GM23338 (cell line): ENCODE results near the gene MVB12B. TPM values are rescaled to one million over a fixed set of nuclear protein-coding genes. Genes with fewer than 3 reads are reported as not detected.

Experiments used
- ATAC-seq: fragments of 200-7000 bp; cut with Tn5 transposase; 3 replicates; pipeline ENCODE4 v1.9.1; 2020
- DNase-seq: peaks from one replicate; pipeline ENCODE4 v3.0.0-alpha.2; 2015; ENCODE audit warnings: low spot score
- H2AFZ ChIP-seq: fragments of 200-600 bp; sonication (generic); 2 replicates; pipeline ENCODE4 v1.8.0; 2016; ENCODE audit warnings: antibody characterized with exemption, mild to moderate bottlenecking, moderate library complexity
- H3F3A ChIP-seq: fragments of 200-600 bp; sonication (generic); replicated peaks from 2 replicates; pipeline ENCODE4 v1.8.0; 2017; ENCODE audit warnings: antibody characterized with exemption, mixed run types, low read depth
- H3K27ac ChIP-seq: fragments of 200-600 bp; sonication (generic); 2 replicates; pipeline ENCODE4 v1.6.1; 2016; ENCODE audit warnings: low read depth
- H3K27me3 ChIP-seq: fragments of 200-600 bp; sonication (generic); 2 replicates; pipeline ENCODE4 v1.8.0; 2016; ENCODE audit warnings: mild to moderate bottlenecking, mixed run types, moderate library complexity; ENCODE audit not compliant: insufficient read depth
- H3K36me3 ChIP-seq: fragments of 200-600 bp; sonication (generic); 2 replicates; pipeline ENCODE4 v1.8.0; 2016; ENCODE audit warnings: mild to moderate bottlenecking; ENCODE audit not compliant: insufficient read depth
- H3K4me1 ChIP-seq: fragments of 200-600 bp; sonication (generic); 2 replicates; pipeline ENCODE4 v1.8.0; 2016; ENCODE audit warnings: mild to moderate bottlenecking, moderate library complexity; ENCODE audit not compliant: insufficient read depth
- H3K4me2 ChIP-seq: fragments of 200-600 bp; sonication (generic); 2 replicates; pipeline ENCODE4 v1.7.1; 2017; ENCODE audit warnings: mixed run types
- H3K4me3 ChIP-seq: fragments of 200-600 bp; sonication (generic); 2 replicates; pipeline ENCODE4 v1.6.1; 2016; ENCODE audit warnings: mixed run types
- H3K79me2 ChIP-seq: fragments of 200-600 bp; sonication (generic); replicated peaks from 2 replicates; pipeline ENCODE4 v1.8.0; 2017; ENCODE audit warnings: mild to moderate bottlenecking; ENCODE audit not compliant: insufficient read depth
- H3K9me2 ChIP-seq: fragments of 200-600 bp; sonication (generic); 2 replicates; pipeline ENCODE4 v1.8.0; 2017; ENCODE audit not compliant: insufficient read depth
- H4K20me1 ChIP-seq: fragments of 200-600 bp; sonication (generic); replicated peaks from 2 replicates; pipeline ENCODE4 v1.8.0; 2017; ENCODE audit warnings: mild to moderate bottlenecking; ENCODE audit not compliant: insufficient read depth
- H3K27ac Mint-ChIP-seq: 2 replicates; pipeline ENCODE4 v1.8.0; 2020; ENCODE audit warnings: inconsistent platforms, mild to moderate bottlenecking, moderate library complexity, mixed read lengths
- H3K27me3 Mint-ChIP-seq: 3 replicates; pipeline ENCODE4 v1.8.0; 2022; ENCODE audit warnings: low read depth, mild to moderate bottlenecking, moderate library complexity, mixed read lengths, inconsistent platforms; ENCODE audit not compliant: insufficient read depth, poor library complexity
- H3K36me3 Mint-ChIP-seq: 3 replicates; pipeline ENCODE4 v1.8.0; 2021; ENCODE audit warnings: low read depth, mild to moderate bottlenecking, inconsistent platforms, moderate library complexity, mixed read lengths
- H3K4me1 Mint-ChIP-seq: 3 replicates; pipeline ENCODE4 v1.8.0; 2020; ENCODE audit warnings: mild to moderate bottlenecking, inconsistent platforms, mixed read lengths
- H3K4me3 Mint-ChIP-seq: 3 replicates; pipeline ENCODE4 v1.8.0; 2021; ENCODE audit warnings: moderate library complexity, mild to moderate bottlenecking, inconsistent platforms, mixed read lengths
- H3K9me3 Mint-ChIP-seq: 3 replicates; pipeline ENCODE4 v1.8.0; 2020; ENCODE audit warnings: moderate library complexity, mild to moderate bottlenecking, inconsistent platforms, mixed read lengths
- CTCF ChIP-seq, 2 experiments: fragments of 200-600 bp in 1 of 2; sonication (generic) in 1 of 2; conservative IDR thresholded peaks; 2 replicates each; pipeline versions ENCODE4 v1.5.1 to v1.6.1; 2016 to 2017; ENCODE audit warnings: antibody characterized with exemption in 2 of 2, low read depth in 2 of 2, mild to moderate bottlenecking in 2 of 2, moderate library complexity in 1 of 2
- ETS1 ChIP-seq: IDR thresholded peaks from 2 replicates; pipeline ENCODE4 v1.6.1; 2016; ENCODE audit warnings: antibody characterized with exemption
- EZH2 ChIP-seq: fragments of 200-600 bp; sonication (generic); IDR thresholded peaks from one replicate; pipeline ENCODE4 v1.8.0; 2017; ENCODE audit warnings: antibody characterized with exemption, mild to moderate bottlenecking, low read depth; ENCODE audit not compliant: unreplicated experiment
- EZH2phosphoT487 ChIP-seq: fragments of 200-600 bp; sonication (generic); IDR thresholded peaks from one replicate; pipeline ENCODE4 v1.8.1; 2018; ENCODE audit warnings: antibody characterized with exemption; ENCODE audit not compliant: unreplicated experiment
- JUNB ChIP-seq: IDR thresholded peaks from one replicate; pipeline ENCODE4 v1.6.1; 2016; ENCODE audit warnings: antibody characterized with exemption; ENCODE audit not compliant: unreplicated experiment
- STAT1 ChIP-seq: IDR thresholded peaks from one replicate; pipeline ENCODE4 v1.6.1; 2016; ENCODE audit warnings: antibody characterized with exemption; ENCODE audit not compliant: unreplicated experiment
- ZNF114 ChIP-seq: fragments of 250-450 bp; sonication (Bioruptor Pico); IDR thresholded peaks from 2 replicates; pipeline ENCODE4 v1.5.0; 2020; ENCODE audit warnings: mild to moderate bottlenecking, moderate library complexity
- ZNF331 ChIP-seq: fragments of 250-450 bp; sonication (Bioruptor Pico); IDR thresholded peaks from 2 replicates; pipeline ENCODE4 v1.5.0; 2020; ENCODE audit warnings: low read depth, mild to moderate bottlenecking, moderate library complexity
- ZNF462 ChIP-seq: fragments of 250-450 bp; sonication (Bioruptor Pico); IDR thresholded peaks from 2 replicates; pipeline ENCODE4 v1.5.0; 2020; ENCODE audit warnings: mild to moderate bottlenecking, moderate library complexity
- polyA plus RNA-seq: library from polyadenylated mRNA; unstranded; fragments of >200 nt; fragmentation: Nextera tagmentation; extraction: Ambion mirVana; gene quantifications from 2 replicates; pipeline ENCODE4 v1.2.1, GENCODE V29; 2016
- total RNA-seq: library from RNA; depleted of rRNA; stranded (reverse); fragments of >200 nt; shearing (Covaris generic); gene quantifications from 2 replicates; pipeline ENCODE4 v1.2.3, GENCODE V29; 2014

Gene MVB12B
- total and polyA plus RNA-seq, 2 experiments from 2014 or later: 1.9 to 6.6 TPM

GRCh38 chr9:126491568-126491879 is 164.9 kb downstream of the MVB12B start (continued):
- TF ChIP-seq ZNF462 (CRISPR knock-in tag) (no peak), ETS1 (no peak), EZH2phosphoT487 (no peak)

- Mint-ChIP-seq H3K9me3 (no peaks in the 10 kb centered on the region), H3K27ac (no peak overlapping the region), H3K4me1 (peaks cover 13% of the 10 kb centered on the region), H3K27me3 (peaks cover 3% of the 10 kb centered on the region), H3K36me3 (no peaks in the 10 kb centered on the region), H3K4me3 (no peak overlapping the region)
- Histone ChIP-seq H4K20me1 (no peaks in the 10 kb centered on the region), H3K9me2 (no peaks in the 10 kb centered on the region), H3K36me3 (no peaks in the 10 kb centered on the region), H3F3A (no peaks in the 10 kb centered on the region), H2AFZ (no peak overlapping the region), H3K4me1 (peaks cover 9% of the 10 kb centered on the region), H3K4me3 (no peak overlapping the region), H3K27me3 (no peaks in the 10 kb centered on the region), H3K79me2 (no peaks in the 10 kb centered on the region), H3K4me2 (no peak overlapping the region), H3K27ac (no peak overlapping the region)
- ATAC-seq: no peak
- no peak for DNase-seq
- no peak for TF ChIP-seq CTCF (conservative IDR thresholded peaks at IDR 0.05; ENCODE audit: low read depth in 2 of 2)
- no peak for TF ChIP-seq ZNF331 (CRISPR knock-in tag)
- TF ChIP-seq EZH2: no peak
- no peak for TF ChIP-seq ETS1
- TF ChIP-seq JUNB: no peak
- no peak for TF ChIP-seq EZH2phosphoT487
- TF ChIP-seq ZNF114 (CRISPR knock-in tag): no peak
- TF ChIP-seq STAT1: no peak
Measured at GRCh38 chr9:126491949-126492348, 165.3 kb downstream of the MVB12B start.
